Measurements from ENCODE around the gene SYCP3. TPM values are rescaled to one million over a fixed set of nuclear protein-coding genes. Genes with fewer than 3 reads are reported as not detected.

The SYCP3 gene
- total RNA-seq, 2 donors from 2014 or later: 0.35 TPM; not detected in 1

- Histone ChIP-seq H3K4me3 (no peak overlapping the region), H3K36me3 (no peaks in the 10 kb centered on the region), H3K4me1 (peaks cover 5% of the 10 kb centered on the region), H3K27ac (no peak overlapping the region), H3K9me3 (no peaks in the 10 kb centered on the region), H3K27me3 (no peaks in the 10 kb centered on the region), H3K9ac (ENCODE audit: low read depth in 2 of 2, low read length in 2 of 2) (no peak overlapping the region)
- intact Hi-C loops (cut with DNase I): no loop called here
- TF ChIP-seq CTCF (IDR thresholded peaks at IDR 0.05): no peak
- DNase-seq: no peak
These were observed 32.0 kb downstream of the SYCP3 start for GRCh38 chr12:101707131-101707782.

- Histone ChIP-seq H3K27me3 (no peaks in the 10 kb centered on the region), H3K4me3 (no peak overlapping the region), H3K9ac (ENCODE audit: low read depth in 2 of 2, low read length in 2 of 2) (no peak overlapping the region), H3K9me3 (no peaks in the 10 kb centered on the region), H3K27ac (no peak overlapping the region), H3K4me1 (peaks cover 13% of the 10 kb centered on the region), H3K36me3 (no peaks in the 10 kb centered on the region)
- intact Hi-C loops (cut with DNase I): no loop called here
- DNase-seq: no peak
- no peak for TF ChIP-seq CTCF (IDR thresholded peaks at IDR 0.05)
These were observed 32.9 kb downstream of the SYCP3 start for GRCh38 chr12:101706403-101706802.

GRCh38 chr12:101703487-101703886, 35.8 kb downstream of the SYCP3 start:
- no peaks in the 10 kb centered on the region for H3K27me3 ChIP-seq
- DNase-seq: no peak
- no peaks in the 10 kb centered on the region for H3K9me3 ChIP-seq
- H3K36me3 ChIP-seq: no peaks in the 10 kb centered on the region
- no peak for TF ChIP-seq CTCF (IDR thresholded peaks at IDR 0.05)
- H3K4me3 ChIP-seq: no peak overlapping the region
- intact Hi-C loops (cut with DNase I): no loop called here
- no peak overlapping the region for H3K27ac ChIP-seq
- peaks cover 14% of the 10 kb centered on the region for H3K4me1 ChIP-seq
- H3K9ac ChIP-seq (ENCODE audit: low read depth in 2 of 2, low read length in 2 of 2): no peak overlapping the region

- peak overlapping the region in 1 of 2 donors; percentile 28 for H3K9ac ChIP-seq (ENCODE audit: low read depth in 2 of 2, low read length in 2 of 2)
- no peaks in the 10 kb centered on the region for H3K27me3 ChIP-seq
- H3K36me3 ChIP-seq: no peaks in the 10 kb centered on the region
- H3K4me1 ChIP-seq: peaks cover 14% of the 10 kb centered on the region
- no peak overlapping the region for H3K27ac ChIP-seq
- no peak for TF ChIP-seq CTCF (IDR thresholded peaks at IDR 0.05)
- intact Hi-C loops (cut with DNase I): no loop called here
- no peak overlapping the region for H3K4me3 ChIP-seq
- DNase-seq: no peak
- no peaks in the 10 kb centered on the region for H3K9me3 ChIP-seq
These were observed 38.9 kb downstream of the SYCP3 start for GRCh38 chr12:101700299-101700820.

- TF ChIP-seq CTCF (IDR thresholded peaks at IDR 0.05): no peak
- no peak for DNase-seq
- no peaks in the 10 kb centered on the region for H3K27me3 ChIP-seq
- no peaks in the 10 kb centered on the region for H3K36me3 ChIP-seq
- intact Hi-C loops (cut with DNase I): no loop called here
- peak overlapping the region in 1 of 2 donors; percentile 81 for H3K9ac ChIP-seq (ENCODE audit: low read depth in 2 of 2, low read length in 2 of 2)
- peaks cover 14% of the 10 kb centered on the region for H3K4me1 ChIP-seq
- peak overlapping the region; percentile 93 for H3K27ac ChIP-seq
- H3K9me3 ChIP-seq: no peaks in the 10 kb centered on the region
- H3K4me3 ChIP-seq: peak overlapping the region; percentile 86
These were observed 40.4 kb downstream of the SYCP3 start for GRCh38 chr12:101698800-101699347.

Data from colonic mucosa (tissue), 4 donors.